COLO829 (cell line): Measurements from ENCODE around the gene CYP2C9.
"Not testable (repeated sequence)": the region's sequence is repeated elsewhere in the genome, so short reads cannot be mapped to it uniquely, and the experiment has no call there.

Experiments used
- DNase-seq: peaks from one replicate; pipeline ENCODE4 v3.0.0; 2012; ENCODE audit warnings: low spot score

The CYP2C9 gene

GRCh38 chr10:94938383-94938782 lies at the start of gene CYP2C9:
Gene CYP2C9, plus strand, starts transcription at chr10:94938658. Its CDS starts 25 bp downstream, at chr10:94938683.
- DNase-seq: no peak

- DNase-seq: no peak
Measured at GRCh38 chr10:94889123-94889522, 49.3 kb upstream of the CYP2C9 start.

- DNase-seq: no peak
Measured at GRCh38 chr10:94890264-94891022, 48.0 kb upstream of the CYP2C9 start.

GRCh38 chr10:94898414-94898813 lies 40.0 kb upstream of the CYP2C9 start:
- DNase-seq: not testable (repeated sequence)

- no peak for DNase-seq
Measured at GRCh38 chr10:94902080-94902479, 36.4 kb upstream of the CYP2C9 start.

- no peak for DNase-seq
Measured at GRCh38 chr10:94902570-94902969, 35.9 kb upstream of the CYP2C9 start.

- not testable (repeated sequence) for DNase-seq
Measured at GRCh38 chr10:94904506-94905148, 33.8 kb upstream of the CYP2C9 start.

GRCh38 chr10:94916423-94916822 lies 22.0 kb upstream of the CYP2C9 start:
- DNase-seq: no peak

- no peak for DNase-seq
Measured at GRCh38 chr10:94936721-94937120, 1.7 kb upstream of the CYP2C9 start.

- not testable (repeated sequence) for DNase-seq
Measured at GRCh38 chr10:94943432-94944103, 5.1 kb downstream of the CYP2C9 start.

- DNase-seq: not testable (repeated sequence)
Measured at GRCh38 chr10:94946181-94946580, 7.7 kb downstream of the CYP2C9 start.

- peak; percentile 8 for DNase-seq
Measured at GRCh38 chr10:94963901-94964300, 25.4 kb downstream of the CYP2C9 start.

- DNase-seq: no peak
Measured at GRCh38 chr10:94983555-94983954, 45.1 kb downstream of the CYP2C9 start.

- no peak for DNase-seq
Measured at GRCh38 chr10:94989192-94989591, 50.7 kb downstream of the CYP2C9 start.

- DNase-seq: no peak
Measured at GRCh38 chr10:94991243-94991888, 52.9 kb downstream of the CYP2C9 start.

GRCh38 chr10:94992811-94993210 lies 54.4 kb downstream of the CYP2C9 start:
- DNase-seq: no peak

GRCh38 chr10:94997741-94998174 lies 59.3 kb downstream of the CYP2C9 start:
- DNase-seq: no peak

- no peak for DNase-seq
Measured at GRCh38 chr10:95026461-95026860, 88.0 kb downstream of the CYP2C9 start.

- DNase-seq: no peak
Measured at GRCh38 chr10:95031656-95032055, 93.2 kb downstream of the CYP2C9 start.

GRCh38 chr10:95034401-95034800 lies 95.9 kb downstream of the CYP2C9 start:
- no peak for DNase-seq

GRCh38 chr10:95035332-95036295 lies 97.2 kb downstream of the CYP2C9 start:
- DNase-seq: no peak
